Calu3 (cell line): ENCODE data around the gene PRG3. TPM values are rescaled to one million over a fixed set of nuclear protein-coding genes. Genes with fewer than 3 reads are reported as not detected.

Experiments used
- BruUV-seq: library from RNA; stranded (reverse); fragments of 400-500 nt; replicated peaks from 2 replicates; lab custom pipeline; 2021; lab: Mats Ljungman, UMichigan
- CTCF ChIA-PET: fragments of 300-600 bp; sonication (Branson Sonifier 250); formaldehyde crosslinking; loops from one replicate; lab custom pipeline; 2022; ENCODE audit warnings: antibody characterized with exemption; lab: Charles Lee
- DNase-seq: peaks from one replicate; pipeline ENCODE4 v3.0.0; 2022
- H3K27ac Mint-ChIP-seq: one replicate; pipeline ENCODE4 v1.8.0; 2022; ENCODE audit warnings: mixed read lengths; ENCODE audit not compliant: unreplicated experiment
- H3K27me3 Mint-ChIP-seq: one replicate; pipeline ENCODE4 v1.8.0; 2022; ENCODE audit warnings: mixed read lengths; ENCODE audit not compliant: unreplicated experiment
- H3K36me3 Mint-ChIP-seq: one replicate; pipeline ENCODE4 v1.8.0; 2022; ENCODE audit warnings: mild to moderate bottlenecking, moderate library complexity, mixed read lengths; ENCODE audit not compliant: insufficient read depth, unreplicated experiment
- H3K4me1 Mint-ChIP-seq: one replicate; pipeline ENCODE4 v1.8.0; 2022; ENCODE audit warnings: mild to moderate bottlenecking, low read depth, mixed read lengths; ENCODE audit not compliant: unreplicated experiment
- H3K4me3 Mint-ChIP-seq: one replicate; pipeline ENCODE4 v1.8.0; 2022; ENCODE audit warnings: mild to moderate bottlenecking, low read depth, moderate library complexity, mixed read lengths; ENCODE audit not compliant: unreplicated experiment
- H3K9me3 Mint-ChIP-seq: one replicate; pipeline ENCODE4 v1.8.0; 2022; ENCODE audit warnings: low read depth, mixed read lengths; ENCODE audit not compliant: unreplicated experiment
- intact Hi-C: fragments of 100-400 bp; cut with micrococcal nuclease; formaldehyde crosslinking; loops from one replicate; pipeline ENCODE4 v1.10.0; 2022; ENCODE audit not compliant: unreplicated experiment
- total RNA-seq: library from RNA; stranded (reverse); gene quantifications from 2 replicates; pipeline ENCODE4 v1.2.3, GENCODE V29; 2022
- TF ChIP-seq, protein P1 (sequence below): fragments of 200-600 bp; IDR thresholded peaks from one replicate; pipeline ENCODE4 v1.8.0; 2022; ENCODE audit warnings: antibody characterized with exemption; ENCODE audit not compliant: unreplicated experiment

Gene PRG3
- total RNA-seq, 1 experiment from 2014 or later, result not detected

DNA sequence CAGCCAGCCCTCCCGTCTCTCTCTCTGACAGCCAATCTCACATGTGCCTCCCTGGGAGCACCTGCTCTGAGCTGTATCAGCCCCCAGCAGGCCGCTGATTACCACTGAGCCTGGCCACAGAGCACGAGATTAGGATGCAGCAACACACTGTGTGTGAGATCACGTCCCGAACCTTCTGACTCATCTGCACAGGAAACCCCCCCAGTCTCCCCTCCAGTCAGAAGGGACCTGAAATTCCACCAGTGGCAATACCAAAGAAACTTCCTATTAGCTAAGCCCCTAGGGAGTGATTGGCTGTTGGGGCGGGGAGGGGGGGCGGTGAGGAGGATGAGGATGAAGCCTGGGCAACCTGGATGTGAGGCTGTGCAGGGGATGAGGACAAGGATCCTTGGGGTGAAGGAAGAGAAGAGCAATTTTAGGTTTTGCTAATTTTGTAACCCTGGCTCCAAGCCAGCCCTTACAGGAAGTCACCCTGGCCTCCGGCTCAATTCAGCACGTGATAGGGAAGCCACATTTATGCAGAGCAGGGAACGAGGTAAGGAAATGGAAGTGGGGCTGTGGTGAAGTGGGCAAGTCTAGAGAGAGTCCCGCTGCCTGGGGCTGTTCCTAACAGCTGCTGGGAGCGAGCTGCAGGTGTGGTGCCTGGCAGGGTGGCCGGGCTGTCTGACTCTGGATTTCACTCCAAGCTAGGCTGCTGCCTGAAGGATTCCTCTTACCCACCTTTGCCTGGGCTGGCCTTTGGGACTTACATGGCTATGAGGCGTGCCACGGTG is 44.0 kb upstream of the PRG3 start:
- CTCF ChIA-PET, result interaction anchor here (0.6 to 1.5 kb wide), 4 partner anchors 8 to 79 kb away, joined by 4 to 11 read pairs (median 6); no protein-coding TSS in a partner anchor
- TF ChIP-seq, protein P1, sequence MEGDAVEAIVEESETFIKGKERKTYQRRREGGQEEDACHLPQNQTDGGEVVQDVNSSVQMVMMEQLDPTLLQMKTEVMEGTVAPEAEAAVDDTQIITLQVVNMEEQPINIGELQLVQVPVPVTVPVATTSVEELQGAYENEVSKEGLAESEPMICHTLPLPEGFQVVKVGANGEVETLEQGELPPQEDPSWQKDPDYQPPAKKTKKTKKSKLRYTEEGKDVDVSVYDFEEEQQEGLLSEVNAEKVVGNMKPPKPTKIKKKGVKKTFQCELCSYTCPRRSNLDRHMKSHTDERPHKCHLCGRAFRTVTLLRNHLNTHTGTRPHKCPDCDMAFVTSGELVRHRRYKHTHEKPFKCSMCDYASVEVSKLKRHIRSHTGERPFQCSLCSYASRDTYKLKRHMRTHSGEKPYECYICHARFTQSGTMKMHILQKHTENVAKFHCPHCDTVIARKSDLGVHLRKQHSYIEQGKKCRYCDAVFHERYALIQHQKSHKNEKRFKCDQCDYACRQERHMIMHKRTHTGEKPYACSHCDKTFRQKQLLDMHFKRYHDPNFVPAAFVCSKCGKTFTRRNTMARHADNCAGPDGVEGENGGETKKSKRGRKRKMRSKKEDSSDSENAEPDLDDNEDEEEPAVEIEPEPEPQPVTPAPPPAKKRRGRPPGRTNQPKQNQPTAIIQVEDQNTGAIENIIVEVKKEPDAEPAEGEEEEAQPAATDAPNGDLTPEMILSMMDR, result no peak
- Mint-ChIP-seq H3K4me3 (peak overlapping the region; percentile 78), H3K36me3 (peaks cover 54% of the 10 kb centered on the region), H3K9me3 (no peaks in the 10 kb centered on the region), H3K4me1 (peaks cover 46% of the 10 kb centered on the region), H3K27me3 (no peaks in the 10 kb centered on the region), H3K27ac (no peak overlapping the region)
- intact Hi-C loops, result no loop called here
- DNase-seq, result peak; percentile 24
- no TSS peak for BruUV-seq

DNA sequence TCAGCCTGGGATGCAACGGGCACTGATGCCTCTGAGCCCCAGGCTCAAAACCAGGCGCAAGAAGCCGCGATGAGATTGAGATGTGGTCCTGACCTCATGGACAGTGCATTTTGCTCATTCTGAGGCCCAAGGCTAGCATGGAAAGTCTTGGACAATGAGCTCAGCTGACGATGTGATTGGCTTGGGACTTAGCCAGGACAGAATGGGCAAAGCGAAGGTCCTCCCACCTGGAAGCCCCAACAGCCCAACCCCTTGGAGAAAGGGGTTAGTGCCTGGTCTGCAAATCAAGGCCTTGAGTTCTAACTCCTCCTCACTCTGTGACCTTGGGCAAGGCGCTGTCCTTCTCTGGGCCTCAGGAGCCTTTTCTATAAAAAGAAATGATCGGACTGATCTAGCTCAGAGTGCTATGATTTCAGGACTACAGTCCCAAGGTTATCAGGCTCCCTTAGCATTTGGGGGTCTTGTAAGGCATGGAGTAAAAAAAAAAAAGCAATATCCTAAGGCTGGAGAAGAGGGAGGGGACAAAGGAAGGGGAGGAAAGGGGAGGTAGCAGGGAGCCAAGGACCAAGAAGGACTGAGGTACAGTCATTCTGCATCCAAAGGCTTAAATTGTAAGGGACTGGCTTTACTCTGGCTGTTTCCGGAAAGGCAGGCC is 43.3 kb upstream of the PRG3 start:
- no peak for DNase-seq
- Mint-ChIP-seq H3K27ac (peak overlapping the region; percentile 13), H3K4me1 (peaks cover 42% of the 10 kb centered on the region), H3K4me3 (peak overlapping the region; percentile 78), H3K9me3 (no peaks in the 10 kb centered on the region), H3K27me3 (no peaks in the 10 kb centered on the region), H3K36me3 (peaks cover 57% of the 10 kb centered on the region)
- CTCF ChIA-PET, result interaction anchor here (0.6 to 1.5 kb wide), 4 partner anchors 9 to 79 kb away, joined by 3 to 11 read pairs (median 6); no protein-coding TSS in a partner anchor
- TF ChIP-seq, protein P1, result no peak
- BruUV-seq, result no TSS peak
- intact Hi-C loops, result no loop called here

DNA sequence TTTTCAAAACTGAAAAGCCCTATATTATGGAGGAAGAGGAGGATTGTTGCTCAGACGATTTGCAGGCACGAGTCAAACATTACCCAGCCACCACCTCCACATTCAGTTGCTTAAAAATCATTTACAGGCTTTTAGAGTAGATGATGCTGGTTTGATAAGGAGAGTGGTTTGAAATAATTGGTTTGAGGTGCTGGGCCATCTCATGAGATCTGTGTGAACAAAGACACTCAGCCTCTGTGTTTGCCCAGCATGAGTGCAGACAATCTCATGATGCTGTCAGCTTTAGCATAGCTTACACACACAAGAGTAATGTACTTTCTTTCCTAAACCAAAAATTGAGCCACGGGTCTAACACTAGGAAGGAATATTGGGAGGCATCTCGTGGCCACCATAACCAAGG is 41.7 kb upstream of the PRG3 start:
- Mint-ChIP-seq H3K4me1 (peaks cover 37% of the 10 kb centered on the region), H3K27me3 (no peaks in the 10 kb centered on the region), H3K9me3 (no peaks in the 10 kb centered on the region), H3K27ac (no peak overlapping the region), H3K36me3 (peaks cover 66% of the 10 kb centered on the region), H3K4me3 (no peak overlapping the region)
- intact Hi-C loops, result no loop called here
- TF ChIP-seq, protein P1, result no peak
- no peak for DNase-seq
- CTCF ChIA-PET, result no interaction called here
- BruUV-seq, result no TSS peak

DNA sequence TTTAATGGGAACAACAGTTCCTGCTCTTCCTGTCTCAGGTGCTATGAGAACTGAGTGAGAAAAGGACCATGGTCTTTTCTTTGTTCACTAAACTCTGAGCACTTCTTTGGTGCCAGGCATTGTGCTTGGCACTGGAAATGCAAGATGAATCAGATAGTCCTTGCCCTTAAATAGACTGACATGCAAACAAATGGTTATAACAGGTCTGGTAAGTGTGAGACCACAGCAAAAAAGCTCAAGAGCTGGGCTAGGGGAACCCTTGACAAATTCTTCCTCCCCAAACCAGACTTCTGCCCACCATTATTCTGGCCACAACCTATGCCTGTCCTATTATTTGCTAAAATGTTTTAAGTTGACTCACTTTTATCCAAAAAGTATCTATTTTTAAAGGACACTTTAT is 40.9 kb upstream of the PRG3 start:
- no peak overlapping the region for H3K4me3 Mint-ChIP-seq
- peaks cover 28% of the 10 kb centered on the region for H3K4me1 Mint-ChIP-seq
- TF ChIP-seq, protein P1, result no peak
- CTCF ChIA-PET, result no interaction called here
- no peaks in the 10 kb centered on the region for H3K9me3 Mint-ChIP-seq
- intact Hi-C loops, result no loop called here
- no peak for DNase-seq
- no peaks in the 10 kb centered on the region for H3K27me3 Mint-ChIP-seq
- BruUV-seq, result no TSS peak
- H3K36me3 Mint-ChIP-seq, result peaks cover 63% of the 10 kb centered on the region
- no peak overlapping the region for H3K27ac Mint-ChIP-seq
